Measurements from ENCODE around the gene TLR6.
A peak's percentile ranks its signal among the peaks of the same experiment; 100 is the strongest.

The TLR6 gene

DNA sequence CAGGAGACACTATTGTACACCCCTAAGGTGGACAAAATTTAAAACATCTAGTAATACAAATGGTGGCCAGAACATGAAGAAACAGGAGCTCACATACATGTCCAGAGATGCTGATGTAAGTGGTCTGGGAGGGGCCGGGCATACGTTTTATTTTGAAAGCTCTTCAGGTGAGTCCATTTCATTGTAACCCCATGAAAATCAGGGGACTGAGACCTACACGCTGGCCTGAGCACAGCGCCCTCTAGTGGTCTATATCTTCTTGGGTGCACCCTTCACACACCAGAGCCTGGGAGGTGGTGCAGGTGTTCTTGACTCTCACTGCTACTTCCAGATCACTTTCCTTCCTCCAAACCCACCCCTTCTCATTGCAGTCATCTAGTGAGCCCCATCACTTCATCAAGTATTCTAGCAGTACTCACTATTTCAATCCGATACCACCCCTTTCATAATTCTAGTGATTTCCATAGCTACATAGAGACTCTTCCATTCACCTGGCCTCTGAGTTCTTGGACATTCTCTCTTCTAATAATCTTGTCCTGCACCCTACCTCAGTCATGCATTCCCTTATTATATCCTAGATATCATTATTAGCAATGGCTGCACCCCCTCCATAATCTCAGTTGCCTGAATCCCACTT is 4.3 kb upstream of the TLR6 start:
- Histone ChIP-seq H4K91ac (ENCODE audit: low read depth, low read length, poor library complexity) (no peak overlapping the region), H2BK120ac (ENCODE audit: low read depth, low read length) (no peak overlapping the region), H2BK5ac (ENCODE audit: low read length) (no peak overlapping the region), H3K23ac (ENCODE audit: low read depth, low read length, poor library complexity) (no peak overlapping the region), H4K8ac (ENCODE audit: low read depth, low read length) (no peak overlapping the region), H2BK12ac (ENCODE audit: low read length) (no peak overlapping the region), H3K9ac (ENCODE audit: low read depth, low read length, poor library complexity) (no peak overlapping the region), H2BK15ac (ENCODE audit: low read length) (no peak overlapping the region), H2AK5ac (ENCODE audit: low read depth, low read length) (no peak overlapping the region), H3K9me3 (replicated peaks in 1 of 2; ENCODE audit: control insufficient read depth in 2 of 2, insufficient read depth in 1 of 2, low read depth in 1 of 2, low read length in 2 of 2) (no peaks in the 10 kb centered on the region), H3K27ac (replicated peaks; ENCODE audit: low read length) (no peak overlapping the region), H2AFZ (ENCODE audit: low read length) (no peak overlapping the region), H3K14ac (ENCODE audit: low read length) (no peak overlapping the region), H3K4ac (ENCODE audit: low read length) (no peak overlapping the region), H3K36me3 (replicated peaks in 1 of 2; ENCODE audit: control insufficient read depth in 2 of 2, insufficient read depth in 2 of 2, low read length in 2 of 2) (no peaks in the 10 kb centered on the region), H3K18ac (ENCODE audit: low read length) (no peak overlapping the region), H3K27me3 (ENCODE audit: control insufficient read depth in 3 of 3, insufficient read depth in 3 of 3, low read depth in 1 of 3, low read length in 3 of 3) (no peaks in the 10 kb centered on the region), H3K79me1 (ENCODE audit: low read depth, low read length) (no peaks in the 10 kb centered on the region), H3K4me2 (ENCODE audit: insufficient read depth, low read length, poor library complexity, severe bottlenecking) (no peak overlapping the region), H3K4me1 (ENCODE audit: control insufficient read depth in 2 of 2, insufficient read depth in 1 of 2, low read depth in 1 of 2, low read length in 2 of 2) (no peaks in the 10 kb centered on the region), H3K4me3 (ENCODE audit: low read length in 2 of 2) (no peak overlapping the region)
- peak; percentile 53 for DNase-seq (ENCODE audit: low spot score)
- WGBS, 2 donors (ENCODE audit: extremely low coverage in 2 of 2, insufficient read length in 2 of 2, insufficient replicate concordance in 1 of 2), result no CpG with 5 or more reads among the region's 5 CpGs

DNA sequence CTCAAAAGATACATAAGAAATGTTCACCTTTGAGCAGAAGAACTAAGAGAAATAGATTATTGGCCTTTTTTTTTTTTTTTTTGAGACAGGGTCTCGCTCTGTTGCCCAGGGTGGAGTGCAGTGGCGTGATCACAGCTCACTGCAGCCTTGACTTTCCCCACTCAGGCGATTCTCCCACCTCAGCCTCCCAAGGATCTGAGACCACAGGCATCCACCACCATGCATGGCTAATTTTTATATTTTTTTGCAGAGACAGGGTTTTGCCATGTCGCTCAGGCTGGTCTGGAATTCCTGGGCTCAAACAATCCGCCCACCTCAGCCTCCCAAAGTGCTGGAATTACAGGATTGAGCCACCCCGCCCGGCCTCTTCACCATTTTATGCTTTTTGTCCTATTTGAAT is 2.9 kb upstream of the TLR6 start:
- Histone ChIP-seq H2BK15ac (ENCODE audit: low read length) (no peak overlapping the region), H3K27me3 (ENCODE audit: control insufficient read depth in 3 of 3, insufficient read depth in 3 of 3, low read depth in 1 of 3, low read length in 3 of 3) (no peaks in the 10 kb centered on the region), H3K14ac (ENCODE audit: low read length) (no peak overlapping the region), H3K36me3 (replicated peaks in 1 of 2; ENCODE audit: control insufficient read depth in 2 of 2, insufficient read depth in 2 of 2, low read length in 2 of 2) (no peaks in the 10 kb centered on the region), H3K4me1 (ENCODE audit: control insufficient read depth in 2 of 2, insufficient read depth in 1 of 2, low read depth in 1 of 2, low read length in 2 of 2) (no peaks in the 10 kb centered on the region), H3K4me3 (ENCODE audit: low read length in 2 of 2) (no peak overlapping the region), H2AK5ac (ENCODE audit: low read depth, low read length) (no peak overlapping the region), H2BK5ac (ENCODE audit: low read length) (no peak overlapping the region), H4K8ac (ENCODE audit: low read depth, low read length) (no peak overlapping the region), H4K91ac (ENCODE audit: low read depth, low read length, poor library complexity) (no peak overlapping the region), H3K9ac (ENCODE audit: low read depth, low read length, poor library complexity) (no peak overlapping the region), H3K9me3 (replicated peaks in 1 of 2; ENCODE audit: control insufficient read depth in 2 of 2, insufficient read depth in 1 of 2, low read depth in 1 of 2, low read length in 2 of 2) (no peaks in the 10 kb centered on the region), H3K18ac (ENCODE audit: low read length) (no peak overlapping the region), H2AFZ (ENCODE audit: low read length) (no peak overlapping the region), H2BK12ac (ENCODE audit: low read length) (no peak overlapping the region), H3K23ac (ENCODE audit: low read depth, low read length, poor library complexity) (no peak overlapping the region), H3K27ac (replicated peaks; ENCODE audit: low read length) (no peak overlapping the region), H3K4me2 (ENCODE audit: insufficient read depth, low read length, poor library complexity, severe bottlenecking) (no peak overlapping the region), H3K79me1 (ENCODE audit: low read depth, low read length) (no peaks in the 10 kb centered on the region), H3K4ac (ENCODE audit: low read length) (no peak overlapping the region), H2BK120ac (ENCODE audit: low read depth, low read length) (no peak overlapping the region)
- no CpG with 5 or more reads among the region's 7 CpGs for WGBS, 2 donors (ENCODE audit: extremely low coverage in 2 of 2, insufficient read length in 2 of 2, insufficient replicate concordance in 1 of 2)
- no peak for DNase-seq (ENCODE audit: low spot score)

DNA sequence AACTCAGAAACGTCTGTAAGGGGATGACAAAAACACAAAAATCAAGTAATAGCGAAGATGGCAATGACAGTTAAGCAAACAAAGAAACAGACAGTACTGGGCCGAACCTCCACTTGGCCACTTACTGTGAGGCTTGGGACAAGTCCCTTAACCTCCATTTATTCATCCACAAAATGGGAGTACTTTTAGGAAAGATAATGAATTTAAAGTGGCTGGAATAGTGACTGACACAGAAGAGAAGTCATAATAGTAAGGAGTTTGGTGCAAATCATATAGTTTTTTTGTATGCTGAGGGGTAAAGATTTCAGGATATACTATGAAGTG is 1.4 kb upstream of the TLR6 start:
- no peaks in the 10 kb centered on the region for H3K79me1 ChIP-seq (ENCODE audit: low read depth, low read length)
- H3K4me1 ChIP-seq (ENCODE audit: control insufficient read depth in 2 of 2, insufficient read depth in 1 of 2, low read depth in 1 of 2, low read length in 2 of 2), result no peaks in the 10 kb centered on the region
- H3K27me3 ChIP-seq (ENCODE audit: control insufficient read depth in 3 of 3, insufficient read depth in 3 of 3, low read depth in 1 of 3, low read length in 3 of 3), result no peaks in the 10 kb centered on the region
- no peak overlapping the region for H3K27ac ChIP-seq (replicated peaks; ENCODE audit: low read length)
- H3K4me3 ChIP-seq (ENCODE audit: low read length in 2 of 2), result no peak overlapping the region
- no CpG with 5 or more reads among the region's 3 CpGs for WGBS, 2 donors (ENCODE audit: extremely low coverage in 2 of 2, insufficient read length in 2 of 2, insufficient replicate concordance in 1 of 2)
- no peak for DNase-seq (ENCODE audit: low spot score)
- H3K4me2 ChIP-seq (ENCODE audit: insufficient read depth, low read length, poor library complexity, severe bottlenecking), result no peak overlapping the region
- no peak overlapping the region for H2AK5ac ChIP-seq (ENCODE audit: low read depth, low read length)
- no peaks in the 10 kb centered on the region for H3K36me3 ChIP-seq (replicated peaks in 1 of 2; ENCODE audit: control insufficient read depth in 2 of 2, insufficient read depth in 2 of 2, low read length in 2 of 2)
- H2BK12ac ChIP-seq (ENCODE audit: low read length), result no peak overlapping the region
- H3K14ac ChIP-seq (ENCODE audit: low read length), result no peak overlapping the region
- H3K23ac ChIP-seq (ENCODE audit: low read depth, low read length, poor library complexity), result no peak overlapping the region
- H2BK15ac ChIP-seq (ENCODE audit: low read length), result no peak overlapping the region
- H2BK120ac ChIP-seq (ENCODE audit: low read depth, low read length), result no peak overlapping the region
- no peak overlapping the region for H2BK5ac ChIP-seq (ENCODE audit: low read length)
- H3K9ac ChIP-seq (ENCODE audit: low read depth, low read length, poor library complexity), result no peak overlapping the region
- H3K18ac ChIP-seq (ENCODE audit: low read length), result no peak overlapping the region
- H4K8ac ChIP-seq (ENCODE audit: low read depth, low read length), result no peak overlapping the region
- H2AFZ ChIP-seq (ENCODE audit: low read length), result peak overlapping the region; percentile 62
- H4K91ac ChIP-seq (ENCODE audit: low read depth, low read length, poor library complexity), result no peak overlapping the region
- no peaks in the 10 kb centered on the region for H3K9me3 ChIP-seq (replicated peaks in 1 of 2; ENCODE audit: control insufficient read depth in 2 of 2, insufficient read depth in 1 of 2, low read depth in 1 of 2, low read length in 2 of 2)
- H3K4ac ChIP-seq (ENCODE audit: low read length), result no peak overlapping the region

DNA sequence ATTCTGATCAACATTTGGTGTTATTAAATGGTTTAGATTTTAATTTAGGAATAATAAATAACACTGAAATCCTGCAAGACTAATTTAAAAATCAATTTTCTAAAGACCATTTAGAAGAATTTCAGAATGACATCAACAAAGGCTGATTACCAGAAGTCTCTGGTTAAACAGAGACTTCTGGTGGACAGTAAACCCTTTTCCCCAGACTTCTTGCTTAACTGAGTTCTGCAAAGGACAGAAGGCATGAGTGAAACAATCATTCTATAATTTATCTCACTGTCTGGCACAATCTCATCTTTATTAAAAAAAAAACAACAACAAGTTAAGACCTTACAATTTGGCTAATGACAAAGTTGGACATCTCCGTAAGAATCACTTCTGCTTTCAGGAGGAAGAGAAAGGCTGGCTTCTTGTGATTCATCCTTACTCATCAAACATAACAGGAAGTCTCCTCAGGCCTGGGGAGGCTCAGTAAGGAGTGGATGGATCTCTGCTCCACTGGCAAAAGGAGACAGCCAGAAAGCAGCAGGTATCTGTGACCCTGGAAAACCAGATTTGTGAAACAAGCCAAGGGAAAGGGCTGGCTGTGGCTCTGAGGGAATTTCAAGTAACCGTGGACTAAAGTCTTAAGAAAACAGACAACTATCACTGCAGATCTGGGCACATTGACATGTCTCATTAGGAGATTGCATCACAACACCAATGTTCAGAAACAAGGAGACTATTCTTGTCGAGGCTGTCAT is 908 bp upstream of the TLR6 start:
- no peak overlapping the region for H3K14ac ChIP-seq (ENCODE audit: low read length)
- H4K91ac ChIP-seq (ENCODE audit: low read depth, low read length, poor library complexity), result no peak overlapping the region
- H2BK15ac ChIP-seq (ENCODE audit: low read length), result no peak overlapping the region
- no peak overlapping the region for H3K4me2 ChIP-seq (ENCODE audit: insufficient read depth, low read length, poor library complexity, severe bottlenecking)
- H3K18ac ChIP-seq (ENCODE audit: low read length), result no peak overlapping the region
- H3K36me3 ChIP-seq (replicated peaks in 1 of 2; ENCODE audit: control insufficient read depth in 2 of 2, insufficient read depth in 2 of 2, low read length in 2 of 2), result no peaks in the 10 kb centered on the region
- H2BK5ac ChIP-seq (ENCODE audit: low read length), result no peak overlapping the region
- H4K8ac ChIP-seq (ENCODE audit: low read depth, low read length), result no peak overlapping the region
- no peaks in the 10 kb centered on the region for H3K79me1 ChIP-seq (ENCODE audit: low read depth, low read length)
- no peak overlapping the region for H3K9ac ChIP-seq (ENCODE audit: low read depth, low read length, poor library complexity)
- H3K9me3 ChIP-seq (replicated peaks in 1 of 2; ENCODE audit: control insufficient read depth in 2 of 2, insufficient read depth in 1 of 2, low read depth in 1 of 2, low read length in 2 of 2), result no peaks in the 10 kb centered on the region
- H3K4me3 ChIP-seq (ENCODE audit: low read length in 2 of 2), result no peak overlapping the region
- no peak for DNase-seq (ENCODE audit: low spot score)
- H2BK12ac ChIP-seq (ENCODE audit: low read length), result no peak overlapping the region
- WGBS, 2 donors (ENCODE audit: extremely low coverage in 2 of 2, insufficient read length in 2 of 2, insufficient replicate concordance in 1 of 2), result no CpG with 5 or more reads among the region's 3 CpGs
- no peak overlapping the region for H3K23ac ChIP-seq (ENCODE audit: low read depth, low read length, poor library complexity)
- H3K27ac ChIP-seq (replicated peaks; ENCODE audit: low read length), result no peak overlapping the region
- no peak overlapping the region for H3K4ac ChIP-seq (ENCODE audit: low read length)
- peak overlapping the region; percentile 62 for H2AFZ ChIP-seq (ENCODE audit: low read length)
- no peaks in the 10 kb centered on the region for H3K27me3 ChIP-seq (ENCODE audit: control insufficient read depth in 3 of 3, insufficient read depth in 3 of 3, low read depth in 1 of 3, low read length in 3 of 3)
- no peak overlapping the region for H2BK120ac ChIP-seq (ENCODE audit: low read depth, low read length)
- H2AK5ac ChIP-seq (ENCODE audit: low read depth, low read length), result no peak overlapping the region
- no peaks in the 10 kb centered on the region for H3K4me1 ChIP-seq (ENCODE audit: control insufficient read depth in 2 of 2, insufficient read depth in 1 of 2, low read depth in 1 of 2, low read length in 2 of 2)
